ENCODE results near the gene TTLL3. TPM values are rescaled to one million over a fixed set of nuclear protein-coding genes. Genes with fewer than 3 reads are reported as not detected.
A peak's percentile ranks its signal among the peaks of the same experiment; 100 is the strongest.

TTLL3 gene
- total RNA-seq, 1 donor from 2014 or later: 19.5 TPM

- DNase-seq (ENCODE audit: low spot score): no peak
- intact Hi-C loops (cut with DNase I): no loop called here
Measured at GRCh38 chr3:9780458-9780812, 29.6 kb upstream of the TTLL3 start.

- intact Hi-C loops (cut with DNase I): no loop called here
- no peak for DNase-seq (ENCODE audit: low spot score)
Measured at GRCh38 chr3:9780910-9781309, 29.2 kb upstream of the TTLL3 start.

DNA sequence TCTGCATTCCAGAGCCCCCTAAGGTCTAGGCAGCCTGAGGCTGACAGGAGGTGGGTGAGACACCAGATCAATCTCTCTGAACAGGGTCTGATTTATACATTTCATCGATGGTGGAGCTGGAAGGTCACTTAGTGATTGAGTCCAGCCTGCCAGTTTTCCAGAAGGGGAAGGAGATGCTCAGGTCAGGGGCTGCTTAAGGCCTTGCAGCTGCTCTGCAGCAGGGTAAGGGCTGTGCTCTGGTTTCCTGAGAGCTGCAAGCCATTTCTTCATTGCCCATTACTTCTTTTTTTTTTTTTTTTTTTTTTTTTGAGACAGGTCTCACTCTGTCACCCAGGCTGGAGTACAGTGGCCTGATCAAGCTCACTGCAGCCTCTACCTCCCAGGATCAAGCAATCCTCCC, 28.5 kb upstream of the TTLL3 start:
- intact Hi-C loops (cut with DNase I): no loop called here
- DNase-seq (ENCODE audit: low spot score): no peak

GRCh38 chr3:9781978-9782603, 28.0 kb upstream of the TTLL3 start:
- intact Hi-C loops (cut with DNase I): no loop called here
- DNase-seq (ENCODE audit: low spot score): no peak

DNA sequence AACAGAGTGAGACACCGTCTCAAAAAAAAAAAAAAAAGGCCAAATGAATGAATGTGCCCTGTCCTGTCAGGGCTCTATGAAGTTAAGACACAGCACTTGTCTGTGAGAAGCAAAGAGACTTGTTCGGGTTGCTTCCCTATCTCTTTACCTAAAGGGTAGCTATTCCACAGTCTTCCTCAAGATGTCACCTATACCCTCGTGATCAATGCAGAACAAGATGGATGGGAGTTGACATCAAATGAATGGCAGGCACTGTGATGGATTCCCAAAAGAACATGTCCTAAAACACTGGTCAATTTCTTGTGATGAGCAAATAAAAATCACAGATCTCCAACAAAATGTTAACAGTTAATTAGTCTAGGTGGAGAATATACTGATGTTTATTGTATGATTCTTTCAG, 27.3 kb upstream of the TTLL3 start:
- intact Hi-C loops (cut with DNase I): no loop called here
- no peak for DNase-seq (ENCODE audit: low spot score)

DNA sequence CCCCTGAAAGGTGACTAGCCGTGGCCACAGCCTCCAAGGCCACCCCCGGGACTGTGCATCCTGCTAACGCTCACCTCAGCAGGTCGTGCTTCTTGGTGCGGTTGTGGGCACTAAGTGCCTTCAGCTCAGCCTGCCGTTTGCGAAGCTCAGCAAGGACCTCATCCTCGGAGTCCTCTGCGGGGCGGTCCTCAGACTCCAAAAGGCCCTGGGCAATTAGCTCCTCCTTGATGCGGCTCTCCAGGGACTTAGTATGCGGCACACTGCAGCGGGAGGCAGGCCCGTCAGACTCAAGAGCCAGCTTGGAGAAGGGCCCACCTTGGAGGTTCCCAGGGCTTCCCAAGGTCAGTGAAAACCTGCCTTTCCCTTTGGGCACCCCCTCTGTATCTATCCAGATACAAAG, 26.1 kb upstream of the TTLL3 start:
- intact Hi-C loops (cut with DNase I): no loop called here
- no peak for DNase-seq (ENCODE audit: low spot score)

DNA sequence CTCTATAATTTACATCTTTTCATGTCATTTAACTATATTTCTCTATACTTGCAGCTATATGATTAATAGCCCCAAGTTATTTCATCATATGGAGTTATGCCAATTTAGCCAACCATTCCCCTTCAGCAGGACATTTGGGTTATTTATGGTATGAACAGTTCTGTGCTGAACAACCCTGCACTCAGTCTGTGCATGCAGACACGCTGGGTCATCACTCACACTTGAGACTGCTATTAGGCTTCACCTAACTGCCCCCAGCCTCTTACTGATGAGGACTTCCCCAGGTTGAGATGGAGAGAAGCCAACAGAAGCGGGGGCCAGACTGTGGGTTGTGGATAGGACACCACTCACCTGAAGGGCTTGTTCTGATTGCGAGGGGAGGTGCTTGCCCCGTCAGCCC, 25.1 kb upstream of the TTLL3 start:
- intact Hi-C loops (cut with DNase I): no loop called here
- no peak for DNase-seq (ENCODE audit: low spot score)

DNA sequence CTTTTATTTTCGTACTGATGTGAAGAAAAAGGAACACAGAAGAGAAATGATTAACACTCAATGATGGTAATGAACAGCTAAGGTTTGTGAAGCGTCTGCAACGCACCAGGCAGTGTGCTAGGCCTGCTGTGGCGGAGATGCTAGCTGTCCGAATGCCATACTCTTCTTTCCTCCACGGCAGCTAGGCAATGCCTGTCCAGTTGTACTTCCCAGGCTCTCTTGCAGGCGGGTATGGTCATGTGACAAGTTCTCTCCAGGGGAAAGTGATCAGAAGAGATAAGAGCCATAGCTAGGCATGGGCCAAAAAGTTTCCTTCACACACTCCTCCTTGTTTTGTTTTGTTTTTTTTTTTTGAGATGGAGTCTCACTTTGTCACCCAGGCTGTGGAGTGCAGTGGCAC, 24.5 kb upstream of the TTLL3 start:
- DNase-seq (ENCODE audit: low spot score): no peak
- intact Hi-C loops (cut with DNase I): no loop called here

DNA sequence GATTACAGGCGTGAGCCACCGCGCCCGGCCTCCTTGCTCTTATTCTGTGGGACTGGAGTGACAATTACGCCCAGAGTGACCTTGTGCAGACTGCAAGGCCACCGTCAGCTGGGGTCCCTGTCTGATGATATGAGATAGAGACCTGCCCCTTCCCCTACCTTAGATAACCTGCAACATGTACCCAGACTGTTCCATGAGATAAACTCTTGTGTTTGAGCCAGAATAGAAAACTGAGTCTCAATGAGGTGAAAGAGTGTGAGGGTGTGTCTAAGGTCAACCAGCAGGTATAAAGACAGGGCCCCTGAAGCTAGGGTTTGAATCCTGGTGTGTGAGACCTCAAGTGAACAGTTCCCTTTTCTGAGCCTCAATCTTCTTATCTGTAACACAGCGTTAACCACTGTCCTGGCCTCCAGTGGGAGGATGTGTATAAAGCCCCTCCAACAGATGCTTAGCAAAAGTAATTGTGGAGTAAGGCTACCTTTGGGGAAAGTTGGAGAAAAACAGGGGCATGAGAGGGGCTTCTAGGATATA, 23.8 kb upstream of the TTLL3 start:
- no peak for DNase-seq (ENCODE audit: low spot score)
- intact Hi-C loops (cut with DNase I): no loop called here

- no peak for DNase-seq (ENCODE audit: low spot score)
- intact Hi-C loops (cut with DNase I): no loop called here
Measured at GRCh38 chr3:9786825-9787669, 23.0 kb upstream of the TTLL3 start.

DNA sequence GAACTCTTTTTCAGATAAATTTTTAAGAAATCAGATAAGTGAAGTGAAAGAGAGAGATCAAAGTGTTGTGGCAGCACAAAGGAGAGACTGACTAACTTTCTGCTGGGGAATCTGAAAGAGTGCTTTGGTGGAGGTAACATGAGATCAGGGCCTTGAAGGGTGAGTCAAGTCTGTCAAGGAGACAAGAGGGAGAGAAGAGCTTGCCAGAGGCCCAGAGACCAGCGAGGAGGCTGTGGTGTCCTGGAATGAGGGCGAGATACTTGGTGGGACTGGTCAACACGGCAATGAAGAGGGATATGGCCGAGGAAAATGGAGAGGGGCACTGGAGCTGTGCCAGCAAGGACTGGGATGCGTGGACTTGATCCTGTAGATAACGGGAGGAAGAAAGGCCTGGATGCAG, 22.3 kb upstream of the TTLL3 start:
- intact Hi-C loops (cut with DNase I): no loop called here
- no peak for DNase-seq (ENCODE audit: low spot score)

GRCh38 chr3:9791127-9791526, 18.9 kb upstream of the TTLL3 start:
- DNase-seq (ENCODE audit: low spot score): no peak
- intact Hi-C loops (cut with DNase I): loop anchor here (5.0 kb wide), 2 partner anchors 59 to 101 kb away; partner anchors contain the start of genes BRPF1 and JAGN1

DNA sequence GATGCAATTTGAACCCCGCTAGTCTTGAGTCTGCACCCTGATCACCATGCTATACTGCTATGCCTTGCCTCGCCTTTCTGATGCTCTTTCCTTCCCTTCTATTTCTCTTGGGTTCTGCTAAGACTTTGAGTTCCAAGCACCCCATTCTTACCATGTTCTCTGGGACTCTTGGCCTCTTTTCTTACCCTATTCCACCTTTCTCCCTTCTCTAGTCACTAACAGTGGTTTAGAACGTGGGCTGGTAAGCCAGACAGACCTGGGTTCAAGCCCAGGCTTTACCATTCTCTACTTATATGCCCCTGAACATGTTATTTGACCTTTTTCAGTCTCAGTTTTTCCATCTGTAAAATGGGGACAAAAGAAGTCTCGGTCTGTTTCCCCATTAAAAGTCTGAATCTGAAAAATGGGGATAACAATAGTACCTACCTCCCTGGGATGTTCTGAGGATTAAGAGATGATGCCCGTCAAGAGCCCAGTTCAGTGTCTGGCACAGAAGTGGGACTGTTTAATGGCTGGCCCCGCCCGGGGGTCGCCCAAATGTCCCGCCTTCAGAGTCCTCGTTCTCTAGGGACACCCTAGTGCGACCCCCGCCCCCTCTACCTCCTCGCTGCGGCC, 18.2 kb upstream of the TTLL3 start:
- intact Hi-C loops (cut with DNase I): loop anchor here (1.0 to 5.0 kb wide), 4 partner anchors 18 to 100 kb away; partner anchors contain the start of genes BRPF1, JAGN1 and TTLL3
- no peak for DNase-seq (ENCODE audit: low spot score)

GRCh38 chr3:9792405-9793160, 17.5 kb upstream of the TTLL3 start, which contains the start of the genes ARPC4 and TADA3:
TSS of gene ARPC4 (plus strand) at chr3:9793082. CDS start at chr3:9793122, 40 bp downstream.
TSS of gene TADA3 (minus strand) at chr3:9792473. CDS start at chr3:9791466, 1,007 bp downstream.
- peak; percentile 97 for DNase-seq (ENCODE audit: low spot score)
- intact Hi-C loops (cut with DNase I): loop anchor here (1.0 to 5.0 kb wide), 4 partner anchors 18 to 100 kb away; partner anchors contain the start of genes BRPF1, JAGN1 and TTLL3

- no peak for DNase-seq (ENCODE audit: low spot score)
- intact Hi-C loops (cut with DNase I): loop anchor here (2.0 to 5.0 kb wide), 3 partner anchors 42 to 99 kb away; partner anchors contain the start of genes BRPF1 and JAGN1
Measured at GRCh38 chr3:9793161-9793781, 16.8 kb upstream of the TTLL3 start.

- DNase-seq (ENCODE audit: low spot score): no peak
- intact Hi-C loops (cut with DNase I): loop anchor here (5.0 kb wide), 2 partner anchors 62 to 98 kb away; partner anchors contain the start of genes BRPF1 and JAGN1
Measured at GRCh38 chr3:9794400-9794799, 15.7 kb upstream of the TTLL3 start.

DNA sequence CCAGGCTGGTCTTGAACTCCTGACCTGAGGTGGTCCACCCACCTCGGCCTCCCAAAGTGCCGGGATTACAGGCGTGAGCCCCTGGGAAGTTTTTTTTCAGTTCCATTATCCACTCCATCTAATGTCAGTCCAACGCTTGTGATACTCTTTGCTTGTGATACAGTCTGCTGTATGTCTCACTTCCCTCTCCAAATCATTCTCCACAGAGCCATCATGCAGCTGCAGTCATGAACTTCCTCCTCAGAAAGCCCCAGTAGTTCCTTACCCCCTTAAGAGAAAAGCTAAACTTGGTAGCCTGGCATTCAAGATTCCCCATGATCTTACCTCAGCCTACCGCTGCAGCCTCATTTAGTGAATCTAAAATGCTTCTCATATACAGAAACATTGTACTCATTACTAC, 14.9 kb upstream of the TTLL3 start:
- DNase-seq (ENCODE audit: low spot score): no peak
- intact Hi-C loops (cut with DNase I): no loop called here

- intact Hi-C loops (cut with DNase I): no loop called here
- DNase-seq (ENCODE audit: low spot score): no peak
Measured at GRCh38 chr3:9797196-9797945, 12.7 kb upstream of the TTLL3 start.

All from cardiac septum (tissue), 1 donor.